NB4 (cell line): Measurements from ENCODE around the gene SQOR.

Source experiments
- DNase-seq: peaks from one replicate; pipeline ENCODE4 v3.0.0; 2010; ENCODE audit warnings: low read depth
- H3K4me3 ChIP-seq: one replicate; pipeline ENCODE4 v1.5.1; 2011; ENCODE audit warnings: mild to moderate bottlenecking, low read depth, low read length, moderate library complexity
- MYC ChIP-seq: IDR thresholded peaks from 2 replicates; pipeline ENCODE4 v1.6.1; 2011; ENCODE audit warnings: low read depth, low read length
- POLR2A ChIP-seq: IDR thresholded peaks from 2 replicates; pipeline ENCODE4 v1.6.1; 2011; ENCODE audit warnings: mild to moderate bottlenecking; ENCODE audit not compliant: insufficient read length; ENCODE audit errors: extremely low read depth
- TF ChIP-seq, protein P1 (sequence below): IDR thresholded peaks from 2 replicates; pipeline ENCODE4 v1.6.1; 2011; ENCODE audit warnings: low read depth, low read length
- TF ChIP-seq, protein P2 (sequence below): IDR thresholded peaks from one replicate; pipeline ENCODE4 v1.5.1; 2012; ENCODE audit warnings: low read depth, low read length

The SQOR gene

DNA sequence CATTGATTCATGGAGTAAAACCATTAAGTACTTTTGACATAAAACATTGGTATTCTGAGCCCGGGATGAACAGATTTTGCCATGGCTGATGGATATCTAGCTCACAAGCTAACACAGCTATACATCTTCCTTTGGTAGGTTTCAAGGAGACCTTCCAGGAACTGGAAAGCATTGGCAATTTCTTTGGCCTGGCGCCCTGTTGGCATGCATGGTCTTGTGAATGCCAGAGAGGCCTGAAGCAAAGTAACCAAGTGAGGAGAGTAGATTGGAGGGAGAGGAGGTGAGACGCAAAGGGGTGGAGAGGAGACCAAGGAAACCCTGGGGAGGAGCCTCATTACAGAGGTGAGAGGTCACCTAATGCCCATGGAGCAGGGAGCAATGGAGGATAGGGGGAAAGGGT is 67.2 kb downstream of the SQOR start:
- DNase-seq: no peak
- TF ChIP-seq, protein P1, sequence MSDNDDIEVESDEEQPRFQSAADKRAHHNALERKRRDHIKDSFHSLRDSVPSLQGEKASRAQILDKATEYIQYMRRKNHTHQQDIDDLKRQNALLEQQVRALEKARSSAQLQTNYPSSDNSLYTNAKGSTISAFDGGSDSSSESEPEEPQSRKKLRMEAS: no peak
- TF ChIP-seq, protein P2, sequence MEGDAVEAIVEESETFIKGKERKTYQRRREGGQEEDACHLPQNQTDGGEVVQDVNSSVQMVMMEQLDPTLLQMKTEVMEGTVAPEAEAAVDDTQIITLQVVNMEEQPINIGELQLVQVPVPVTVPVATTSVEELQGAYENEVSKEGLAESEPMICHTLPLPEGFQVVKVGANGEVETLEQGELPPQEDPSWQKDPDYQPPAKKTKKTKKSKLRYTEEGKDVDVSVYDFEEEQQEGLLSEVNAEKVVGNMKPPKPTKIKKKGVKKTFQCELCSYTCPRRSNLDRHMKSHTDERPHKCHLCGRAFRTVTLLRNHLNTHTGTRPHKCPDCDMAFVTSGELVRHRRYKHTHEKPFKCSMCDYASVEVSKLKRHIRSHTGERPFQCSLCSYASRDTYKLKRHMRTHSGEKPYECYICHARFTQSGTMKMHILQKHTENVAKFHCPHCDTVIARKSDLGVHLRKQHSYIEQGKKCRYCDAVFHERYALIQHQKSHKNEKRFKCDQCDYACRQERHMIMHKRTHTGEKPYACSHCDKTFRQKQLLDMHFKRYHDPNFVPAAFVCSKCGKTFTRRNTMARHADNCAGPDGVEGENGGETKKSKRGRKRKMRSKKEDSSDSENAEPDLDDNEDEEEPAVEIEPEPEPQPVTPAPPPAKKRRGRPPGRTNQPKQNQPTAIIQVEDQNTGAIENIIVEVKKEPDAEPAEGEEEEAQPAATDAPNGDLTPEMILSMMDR: no peak
- TF ChIP-seq MYC (no peak), POLR2A (no peak)
- no peak overlapping the region for H3K4me3 ChIP-seq

DNA sequence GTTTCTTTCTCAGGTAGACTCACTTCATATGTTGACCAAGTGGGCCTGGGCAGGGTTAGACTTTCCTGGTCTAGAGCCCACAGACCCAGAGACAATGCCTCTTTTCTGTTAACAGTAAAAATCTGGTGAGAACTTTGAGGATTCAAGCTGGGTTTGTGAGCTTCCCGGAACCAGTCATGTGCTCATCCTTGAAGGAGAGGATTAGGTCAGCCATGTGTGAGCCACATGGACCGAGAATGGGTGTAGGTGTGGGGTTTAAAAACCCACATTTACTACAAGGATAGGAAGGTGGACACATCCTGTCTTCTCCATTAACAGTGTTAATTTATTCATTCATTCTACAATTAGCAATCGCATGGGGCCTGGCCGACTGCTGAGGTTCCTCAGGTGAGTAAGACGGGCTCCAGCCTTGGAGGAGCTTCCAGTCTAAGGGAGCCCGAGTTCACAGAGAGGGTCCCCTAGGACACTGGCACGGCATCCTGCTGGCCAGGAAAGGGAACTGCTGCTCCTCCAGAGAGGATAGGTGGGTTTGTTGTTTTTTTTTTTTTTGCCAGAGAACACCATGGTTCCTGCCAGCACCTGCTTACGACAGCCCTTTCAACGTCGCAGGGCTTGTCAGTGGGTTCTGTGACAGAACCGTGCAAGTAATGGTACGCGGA is 69.0 kb downstream of the SQOR start:
- TF ChIP-seq, protein P2: no peak
- TF ChIP-seq POLR2A: no peak
- TF ChIP-seq MYC: no peak
- TF ChIP-seq, protein P1: no peak
- DNase-seq: no peak
- no peak overlapping the region for H3K4me3 ChIP-seq

GRCh38 chr15:45704329-45705249 is 69.8 kb downstream of the SQOR start:
- TF ChIP-seq POLR2A: no peak
- TF ChIP-seq, protein P2: no peak
- no peak for TF ChIP-seq MYC
- TF ChIP-seq, protein P1: no peak
- DNase-seq: no peak
- H3K4me3 ChIP-seq: peak overlapping the region; percentile 57

DNA sequence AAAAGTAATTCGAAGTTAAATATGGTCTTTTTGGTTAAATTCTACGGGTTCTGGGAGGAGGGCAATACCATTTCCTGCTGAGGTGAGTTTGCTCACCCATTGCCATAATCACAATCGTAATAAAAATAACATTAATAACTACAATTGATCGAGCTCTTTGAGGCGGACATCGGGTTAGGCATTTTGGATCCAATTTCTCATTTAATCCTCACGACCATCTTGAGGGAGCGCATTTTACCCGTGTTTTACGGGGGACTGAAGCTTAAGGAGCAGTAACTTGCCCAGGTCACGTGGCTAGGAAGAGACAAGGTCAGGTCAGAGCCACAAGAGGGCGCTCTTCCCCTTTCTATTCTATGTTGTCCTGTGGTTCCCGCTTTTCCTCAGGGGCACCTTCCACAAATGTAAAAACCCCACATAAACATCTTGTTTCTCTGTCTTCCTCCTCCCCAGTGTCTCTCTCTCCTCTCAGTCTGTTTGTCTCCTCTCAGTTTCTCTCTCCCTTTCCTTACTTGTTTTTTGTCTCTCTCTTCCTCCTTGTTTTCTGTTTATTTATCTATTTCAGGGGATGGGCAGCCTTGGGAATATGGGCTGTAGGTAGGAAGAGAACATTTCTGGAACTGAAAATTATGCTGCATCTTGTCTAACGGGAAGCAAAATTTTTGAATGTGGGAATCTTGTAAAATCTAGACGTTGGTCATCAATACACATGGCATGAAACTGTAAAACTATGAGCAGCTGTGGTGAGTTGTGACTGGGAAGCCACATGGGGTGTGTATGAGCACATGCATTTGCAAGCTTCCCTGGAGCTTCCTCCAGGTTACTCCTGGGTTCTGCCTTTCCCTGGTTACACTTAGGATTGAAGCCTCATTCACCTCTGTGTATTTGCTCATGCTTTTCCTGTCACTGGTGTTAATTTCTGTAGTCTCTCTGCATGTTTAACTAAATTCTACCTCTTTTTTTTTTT is 71.0 kb downstream of the SQOR start:
- TF ChIP-seq, protein P1: peak; percentile 96
- TF ChIP-seq POLR2A (no peak), MYC (peak; percentile 47; the same call in 1 of the 2 replicates)
- TF ChIP-seq, protein P2: peak; percentile 64
- peak; percentile 82 for DNase-seq
- peak overlapping the region; percentile 57 for H3K4me3 ChIP-seq

DNA sequence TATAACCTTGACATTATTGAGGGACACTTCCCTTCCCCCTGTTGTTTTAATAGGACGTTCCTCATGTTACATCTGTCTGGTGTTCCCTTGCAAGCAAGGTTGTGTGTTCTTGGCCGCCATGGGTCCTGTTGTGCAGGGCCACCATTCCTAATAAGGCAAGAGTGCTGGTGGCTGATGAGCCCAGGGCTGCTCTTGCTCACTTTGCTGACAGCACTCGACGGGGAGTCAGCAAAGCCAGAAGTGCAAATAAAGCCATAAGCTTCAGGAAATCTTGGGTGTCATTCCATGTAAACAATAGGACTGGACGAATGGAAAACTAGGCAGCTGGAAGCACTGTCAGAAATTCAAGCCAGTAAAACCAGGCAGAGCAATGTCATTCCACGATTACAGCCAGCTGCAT is 75.8 kb downstream of the SQOR start:
- no peak for TF ChIP-seq MYC
- TF ChIP-seq, protein P1: no peak
- no peak for TF ChIP-seq POLR2A
- TF ChIP-seq, protein P2: no peak
- no peak for DNase-seq

More for the DNA sequence above, 75.8 kb downstream of the SQOR start:
- no peak overlapping the region for H3K4me3 ChIP-seq
